ENCODE data around the gene ARHGEF28.

- TF ChIP-seq CTCF (conservative IDR thresholded peaks at IDR 0.05; ENCODE audit: low read length) (no peak), EZH2phosphoT487 (IDR thresholded peaks at IDR 0.05; ENCODE audit: borderline replicate concordance, low read depth, low read length) (no peak)
Measured at GRCh38 chr5:73624888-73625287, 1.1 kb upstream of the ARHGEF28 start.

All from OCI-LY7 (cell line).